Spinal cord (tissue), 10 donors: ENCODE data around the gene TTC4. TPM values are rescaled to one million over a fixed set of nuclear protein-coding genes. Genes with fewer than 3 reads are reported as not detected.
A peak's percentile ranks its signal among the peaks of the same experiment; 100 is the strongest.

Experiments
- DNase-seq, 6 donors: peaks; one replicate each; pipeline versions ENCODE4 v3.0.0 to v3.0.0-alpha.2; 2013 to 2015; ENCODE audit warnings: low spot score in 6 of 6, low read depth in 4 of 6
- H3K27ac ChIP-seq: one replicate; pipeline ENCODE4 v1.5.1; 2013; ENCODE audit warnings: low read depth, low read length, control low read depth
- H3K27me3 ChIP-seq: one replicate; pipeline ENCODE4 v1.6.1; 2013; ENCODE audit warnings: low read length; ENCODE audit not compliant: control insufficient read depth, insufficient read depth
- H3K36me3 ChIP-seq: one replicate; pipeline ENCODE4 v1.6.1; 2013; ENCODE audit warnings: low read length; ENCODE audit not compliant: control insufficient read depth, insufficient read depth
- H3K4me1 ChIP-seq: one replicate; pipeline ENCODE4 v1.6.1; 2013; ENCODE audit warnings: low read length; ENCODE audit not compliant: control insufficient read depth, insufficient read depth
- H3K4me3 ChIP-seq: one replicate; pipeline ENCODE4 v1.5.1; 2013; ENCODE audit warnings: low read depth, low read length, control low read depth
- H3K9me3 ChIP-seq: one replicate; pipeline ENCODE4 v1.6.1; 2013; ENCODE audit warnings: low read length; ENCODE audit not compliant: control insufficient read depth, insufficient read depth
- WGBS: methylation state at CpG from one replicate; pipeline ENCODE4 v1.1.5; 2013; ENCODE audit warnings: missing lambda C conversion rate; ENCODE audit not compliant: insufficient coverage; 5-methylcytosine and 5-hydroxymethylcytosine counted together
- long read RNA-seq, 4 donors: transcript quantifications; one replicate each; lab custom pipeline, GENCODE V29; 2026
- polyA plus RNA-seq, 2 donors: library from polyadenylated mRNA; unstranded; fragments of 120-200 nt; gene quantifications; one replicate each; pipeline ENCODE4 v1.2.1, GENCODE V29; 2013; ENCODE audit not compliant: insufficient read length in 2 of 2
- total RNA-seq, 2 donors: library from RNA; depleted of rRNA in 1 of 2; stranded (reverse); fragments of 120-200 nt in 1 of 2; fragments of >200 nt in 1 of 2; gene quantifications; one replicate each; pipeline versions ENCODE4 v1.2.3 to v1.2.4, GENCODE V29; 2013 to 2014
- donor health status: healthy.

TTC4 gene, protein sequence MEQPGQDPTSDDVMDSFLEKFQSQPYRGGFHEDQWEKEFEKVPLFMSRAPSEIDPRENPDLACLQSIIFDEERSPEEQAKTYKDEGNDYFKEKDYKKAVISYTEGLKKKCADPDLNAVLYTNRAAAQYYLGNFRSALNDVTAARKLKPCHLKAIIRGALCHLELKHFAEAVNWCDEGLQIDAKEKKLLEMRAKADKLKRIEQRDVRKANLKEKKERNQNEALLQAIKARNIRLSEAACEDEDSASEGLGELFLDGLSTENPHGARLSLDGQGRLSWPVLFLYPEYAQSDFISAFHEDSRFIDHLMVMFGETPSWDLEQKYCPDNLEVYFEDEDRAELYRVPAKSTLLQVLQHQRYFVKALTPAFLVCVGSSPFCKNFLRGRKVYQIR
- total RNA-seq, result 10 to 100 TPM; 19.7 to 27.9 TPM
- polyA plus RNA-seq, result 10 to 100 TPM; 23.8 to 27.9 TPM
- long read RNA-seq, donor 1, transcript TTC4-201 (10 exons, 2,395 nt), result major isoform, 7 of 9 reads
- long read RNA-seq, donor 1, partial matches to known transcripts, result 0 of 9 reads
- long read RNA-seq, donor 1, other reads (novel, unspliced or antisense), result 0 of 9 reads
- long read RNA-seq, donor 2, partial matches to known transcripts, result 0 of 4 reads
- long read RNA-seq, donor 2, other reads (novel, unspliced or antisense), result 0 of 4 reads
- long read RNA-seq, donor 3, partial matches to known transcripts, result 0 of 4 reads
- long read RNA-seq, donor 3, other reads (novel, unspliced or antisense), result 0 of 4 reads
- long read RNA-seq, donor 4, transcript TTC4-201 (10 exons, 2,395 nt), result major isoform, 11 of 16 reads
- long read RNA-seq, donor 4, partial matches to known transcripts, result 0 of 16 reads
- long read RNA-seq, donor 4, other reads (novel, unspliced or antisense), result 0 of 16 reads

DNA sequence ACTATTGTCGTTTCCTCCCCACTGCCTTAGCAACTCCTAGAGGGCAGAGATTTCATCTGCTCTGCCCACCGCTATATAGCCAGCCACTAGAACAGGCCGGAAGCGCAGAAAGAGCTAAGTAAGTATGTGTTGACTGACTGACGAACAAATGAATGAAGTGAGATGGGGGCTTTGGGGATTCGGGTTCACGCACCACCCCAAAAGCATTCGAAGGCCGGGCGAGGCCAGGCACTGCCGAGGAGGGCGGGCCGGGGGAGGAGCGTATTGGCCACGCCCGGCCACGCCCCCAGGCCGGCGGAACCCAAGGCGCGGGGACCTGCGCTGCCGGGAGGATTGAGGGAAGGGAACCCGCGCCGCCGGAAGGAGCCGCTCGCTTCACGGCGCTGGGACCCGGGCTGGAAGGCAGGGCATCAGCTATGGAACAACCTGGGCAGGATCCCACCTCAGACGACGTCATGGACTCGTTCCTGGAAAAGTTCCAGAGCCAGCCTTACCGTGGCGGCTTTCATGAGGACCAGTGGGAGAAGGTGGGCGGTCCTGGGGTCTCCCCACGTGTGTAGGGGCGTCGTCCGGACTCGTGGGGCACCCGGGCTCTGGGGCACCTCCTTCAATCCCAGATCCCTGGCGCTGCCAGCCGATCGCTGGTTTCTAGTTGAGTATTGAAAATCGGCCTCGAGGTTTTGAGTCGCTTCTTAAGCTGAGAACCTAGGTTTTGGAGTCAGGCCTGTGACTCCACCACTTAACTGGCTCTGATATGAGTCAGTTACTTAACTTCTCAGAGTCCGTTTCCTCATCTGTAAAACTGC, at the start of gene TTC4:
TSS of gene TTC4 (plus strand) at position 369 of the 806 bp plus-strand sequence. CDS start at position 417, 48 bp downstream.
- Histone ChIP-seq H3K27me3 (no peaks in the 10 kb centered on the region), H3K4me3 (peak within 1 kb of the TSS; percentile 89), H3K27ac (peak within 1 kb of the TSS; percentile 59), H3K36me3 (no peaks in the 10 kb centered on the region), H3K4me1 (peaks cover 7% of the 10 kb centered on the region), H3K9me3 (no peaks in the 10 kb centered on the region)
- peak; percentile 70 to 95 (median 75) for DNase-seq
- 0% methylated on average over 45 of the region's 51 CpGs for WGBS

DNA sequence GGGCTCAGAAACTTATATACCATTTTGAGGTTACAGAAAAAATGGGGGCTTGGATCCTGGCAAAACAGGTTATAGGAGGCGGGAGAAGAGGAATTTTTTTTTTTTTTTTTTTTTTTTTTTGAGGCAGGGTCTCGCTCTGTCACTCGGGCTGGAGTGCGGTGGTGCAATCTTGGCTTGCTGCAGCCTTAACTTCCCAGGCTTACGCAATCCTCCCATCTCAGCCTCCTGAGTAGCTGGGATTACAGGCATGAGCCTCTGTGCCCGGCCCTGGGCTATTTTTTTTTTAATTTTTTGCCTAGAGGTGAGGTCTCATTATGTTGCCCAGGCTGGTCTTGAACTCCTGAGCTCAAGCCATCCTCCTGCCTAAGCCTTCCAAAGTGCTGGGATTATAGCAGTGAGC, 49.3 kb upstream of the TTC4 start:
- Histone ChIP-seq H3K9me3 (no peaks in the 10 kb centered on the region), H3K4me1 (no peaks in the 10 kb centered on the region), H3K36me3 (peaks cover 6% of the 10 kb centered on the region), H3K27me3 (no peaks in the 10 kb centered on the region), H3K4me3 (no peak overlapping the region), H3K27ac (no peak overlapping the region)
- 100% methylated on average over 3 of the region's 6 CpGs for WGBS
- DNase-seq, result no peak

DNA sequence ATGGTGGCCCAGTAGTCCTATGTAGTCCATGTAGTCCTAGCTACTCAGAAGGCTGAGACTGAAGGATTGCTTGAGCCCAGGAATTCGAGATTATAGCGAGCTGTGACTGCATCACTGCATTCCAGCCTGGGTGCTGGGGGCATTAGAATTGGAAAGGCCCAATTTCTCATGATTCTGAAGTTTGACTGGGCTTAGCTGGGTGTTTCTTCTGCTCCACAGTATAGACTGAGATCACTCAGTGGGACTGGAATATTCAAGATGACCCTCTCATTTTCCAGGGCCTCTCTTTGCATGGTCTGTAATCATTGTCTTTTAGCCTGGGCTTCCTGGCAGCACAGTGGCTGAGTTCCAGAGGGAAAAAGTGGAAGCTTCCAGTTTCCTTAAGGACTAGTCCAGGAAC, 47.9 kb upstream of the TTC4 start:
- H3K4me1 ChIP-seq, result no peaks in the 10 kb centered on the region
- no peaks in the 10 kb centered on the region for H3K9me3 ChIP-seq
- H3K36me3 ChIP-seq, result peaks cover 7% of the 10 kb centered on the region
- no peak for DNase-seq
- 79% methylated on average over 2 of the region's 2 CpGs for WGBS
- H3K4me3 ChIP-seq, result no peak overlapping the region
- H3K27me3 ChIP-seq, result no peaks in the 10 kb centered on the region
- H3K27ac ChIP-seq, result no peak overlapping the region

DNA sequence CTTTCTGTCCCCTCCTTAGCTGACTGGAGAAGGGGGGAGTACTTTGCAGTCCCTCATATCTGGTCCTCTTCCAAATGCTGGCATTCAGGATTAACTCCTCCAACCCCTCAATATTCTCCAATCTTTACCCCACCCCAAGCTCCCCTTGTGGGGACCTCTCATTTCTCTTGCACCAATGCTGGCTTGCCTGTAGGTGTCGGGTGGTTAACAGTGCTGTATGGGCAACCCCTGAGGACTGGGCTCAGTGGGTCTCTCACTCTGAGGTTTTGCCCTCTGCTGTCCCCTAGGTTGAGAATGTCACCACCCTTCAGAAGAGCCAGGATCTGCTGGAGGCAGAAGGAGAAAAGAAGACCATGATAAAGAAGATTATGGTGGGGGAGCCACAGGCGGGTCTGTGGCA, 47.1 kb upstream of the TTC4 start:
- 62% methylated on average over 2 of the region's 2 CpGs for WGBS
- H3K9me3 ChIP-seq, result no peaks in the 10 kb centered on the region
- no peaks in the 10 kb centered on the region for H3K27me3 ChIP-seq
- H3K4me1 ChIP-seq, result no peaks in the 10 kb centered on the region
- H3K4me3 ChIP-seq, result no peak overlapping the region
- H3K36me3 ChIP-seq, result peaks cover 8% of the 10 kb centered on the region
- no peak for DNase-seq
- H3K27ac ChIP-seq, result no peak overlapping the region

DNA sequence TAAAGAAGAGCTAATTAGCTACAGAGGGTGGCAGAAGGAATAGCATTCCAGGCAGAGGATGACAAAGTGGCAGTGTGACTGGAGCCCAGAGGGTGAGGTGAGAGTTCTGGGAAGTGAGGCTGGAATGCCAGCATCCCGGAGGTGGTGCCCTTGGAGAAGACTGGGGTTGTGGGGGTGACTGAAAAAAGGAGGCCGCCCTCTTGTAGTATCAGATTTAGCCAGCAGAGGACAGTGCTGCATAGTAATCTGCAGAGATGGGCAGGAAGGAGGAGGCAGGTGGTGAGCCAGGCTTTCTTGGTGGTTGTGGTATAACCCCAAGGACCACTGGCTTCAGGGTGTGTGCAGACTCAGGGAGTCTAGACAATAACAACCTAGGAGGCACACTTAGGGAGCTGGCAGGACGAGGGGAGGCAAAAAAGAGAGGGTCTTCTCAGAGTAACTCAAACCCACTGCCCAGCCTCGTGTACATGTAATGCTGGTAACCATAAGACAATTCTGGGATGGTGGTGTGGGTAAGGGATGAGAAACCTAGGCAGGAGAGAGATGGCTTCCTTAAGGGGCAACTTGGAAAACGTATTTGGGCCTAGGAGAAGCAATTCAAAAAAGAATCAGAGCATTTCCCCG, 43.6 kb upstream of the TTC4 start:
- DNase-seq, result peak in 2 of 6 donors; percentile 14 to 32
- no peak overlapping the region for H3K4me3 ChIP-seq
- WGBS, result 49% methylated on average over 5 of the region's 6 CpGs

DNA sequence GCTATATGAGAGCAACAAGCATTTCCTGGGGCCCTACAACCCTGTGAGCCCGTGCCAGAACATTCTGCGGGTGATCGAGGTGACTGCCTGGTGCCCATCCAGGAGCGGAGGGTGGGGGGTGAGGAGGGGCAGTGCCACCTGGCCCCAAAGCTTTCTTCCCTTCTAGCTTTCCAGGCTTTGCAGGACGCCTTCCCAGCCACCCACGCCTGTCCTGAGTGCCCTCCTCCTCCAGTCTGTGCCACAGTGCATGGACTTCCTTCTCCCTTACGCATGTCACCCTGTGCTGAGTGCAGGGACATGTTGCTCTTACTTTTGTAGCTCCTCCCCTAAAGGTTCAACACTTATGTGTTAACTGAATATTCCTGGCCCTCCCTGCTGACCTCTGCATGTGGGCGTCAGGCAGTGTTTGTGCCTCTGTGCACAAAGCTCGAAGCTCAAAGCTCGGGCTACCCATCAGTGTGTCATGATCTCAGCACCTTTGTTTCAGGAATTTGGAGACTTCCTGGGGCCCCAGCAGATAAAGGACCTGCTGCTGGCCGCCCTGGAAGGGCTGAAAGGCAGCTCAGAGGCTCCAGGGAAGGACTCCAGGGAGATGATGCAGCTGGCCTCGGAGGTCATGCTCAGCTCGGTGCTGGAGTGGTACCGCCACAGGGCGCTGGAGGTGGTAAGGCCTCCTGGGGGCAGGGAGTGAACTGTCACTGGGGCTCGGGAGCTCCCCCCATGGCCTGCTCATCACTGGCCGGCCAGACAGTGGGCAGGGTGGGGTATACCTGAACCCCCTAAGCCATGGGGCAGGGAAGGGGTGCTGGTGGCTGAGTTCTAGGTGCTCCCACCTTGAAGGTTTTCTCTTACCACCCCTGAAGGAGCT, 36.7 kb upstream of the TTC4 start:
- Histone ChIP-seq H3K4me1 (peaks cover 23% of the 10 kb centered on the region), H3K27me3 (no peaks in the 10 kb centered on the region), H3K9me3 (no peaks in the 10 kb centered on the region), H3K4me3 (no peak overlapping the region), H3K36me3 (peaks cover 9% of the 10 kb centered on the region), H3K27ac (no peak overlapping the region)
- 76% methylated on average over 16 of the region's 17 CpGs for WGBS
- no peak for DNase-seq

More for the DNA sequence above, 43.6 kb upstream of the TTC4 start:
- no peaks in the 10 kb centered on the region for H3K9me3 ChIP-seq
- H3K27ac ChIP-seq, result no peak overlapping the region
- H3K36me3 ChIP-seq, result peaks cover 5% of the 10 kb centered on the region
- no peaks in the 10 kb centered on the region for H3K4me1 ChIP-seq
- no peaks in the 10 kb centered on the region for H3K27me3 ChIP-seq

DNA sequence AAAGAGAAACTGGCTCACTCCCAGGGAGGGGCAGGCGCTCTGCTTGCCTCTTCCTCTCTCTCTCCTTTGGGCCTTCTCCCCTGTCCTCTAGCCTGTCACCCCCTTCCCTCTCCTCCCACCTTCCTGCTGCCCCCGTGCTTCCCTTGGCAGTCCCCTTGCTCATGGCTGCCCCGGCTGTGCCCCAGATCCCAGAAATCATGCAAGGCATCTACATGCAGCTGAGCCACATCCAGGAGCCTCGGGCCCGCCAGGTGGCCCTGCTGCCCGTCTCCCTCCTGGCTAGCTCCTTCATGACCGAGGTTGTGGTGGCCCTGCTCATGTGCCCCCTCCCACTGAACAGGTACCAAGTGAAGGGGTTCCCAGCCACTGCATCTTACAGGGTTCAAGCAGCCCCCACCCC, 36.0 kb upstream of the TTC4 start:
- peaks cover 23% of the 10 kb centered on the region for H3K4me1 ChIP-seq
- no peak overlapping the region for H3K4me3 ChIP-seq
- no peaks in the 10 kb centered on the region for H3K9me3 ChIP-seq
- no peak for DNase-seq
- no peak overlapping the region for H3K27ac ChIP-seq
- 88% methylated on average over 7 of the region's 7 CpGs for WGBS
- H3K27me3 ChIP-seq, result no peaks in the 10 kb centered on the region
- H3K36me3 ChIP-seq, result peaks cover 9% of the 10 kb centered on the region

DNA sequence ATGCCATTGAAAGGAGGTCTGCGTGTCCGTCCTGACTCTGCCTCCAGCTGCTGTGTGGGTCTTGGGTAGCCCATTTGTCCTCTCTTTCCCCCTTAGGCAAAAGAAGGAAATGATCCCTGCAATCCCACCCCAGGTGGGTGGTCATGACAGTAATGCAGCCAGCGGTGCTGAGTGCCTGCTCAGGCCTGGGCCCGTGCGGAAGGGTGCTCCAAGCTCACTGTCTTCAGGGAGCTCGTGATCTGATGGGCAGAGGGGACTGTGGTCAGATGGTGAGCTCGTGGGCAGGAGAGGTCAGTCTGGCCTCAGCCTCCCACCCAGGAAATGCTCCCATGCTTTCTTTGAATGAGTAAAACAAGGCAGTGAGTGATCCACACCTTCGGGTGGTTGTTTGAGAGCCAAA, 35.3 kb upstream of the TTC4 start:
- no peak for DNase-seq
- no peak overlapping the region for H3K4me3 ChIP-seq

More for the DNA sequence above, 35.3 kb upstream of the TTC4 start:
- no peaks in the 10 kb centered on the region for H3K27me3 ChIP-seq
- H3K4me1 ChIP-seq, result peaks cover 28% of the 10 kb centered on the region
- H3K9me3 ChIP-seq, result no peaks in the 10 kb centered on the region
- WGBS, result 68% methylated on average over 5 of the region's 8 CpGs
- no peak overlapping the region for H3K27ac ChIP-seq
- H3K36me3 ChIP-seq, result peaks cover 9% of the 10 kb centered on the region
